MG63 (cell line): ENCODE data around the gene SYF2. TPM values are rescaled to one million over a fixed set of nuclear protein-coding genes. Genes with fewer than 3 reads are reported as not detected.
"Not testable (repeated sequence)": the region's sequence is repeated elsewhere in the genome, so short reads cannot be mapped to it uniquely, and the experiment has no call there.

Experiments
- DNase-seq: peaks from one replicate; pipeline ENCODE4 v3.0.0-alpha.2; 2020
- H3K27me3 ChIP-seq: fragments of 250-450 bp; sonication (Bioruptor Pico); 2 replicates; pipeline ENCODE4 v1.5.1; 2020; ENCODE audit warnings: mild to moderate bottlenecking, moderate library complexity
- H3K36me3 ChIP-seq: fragments of 250-450 bp; sonication (Bioruptor Pico); 2 replicates; pipeline ENCODE4 v1.5.1; 2020; ENCODE audit warnings: mild to moderate bottlenecking, moderate library complexity
- H3K4me3 ChIP-seq: fragments of 250-450 bp; sonication (Bioruptor Pico); 2 replicates; pipeline ENCODE4 v1.5.1; 2020; ENCODE audit warnings: mild to moderate bottlenecking, moderate library complexity
- H3K9me3 ChIP-seq: fragments of 250-450 bp; sonication (Bioruptor Pico); 2 replicates; pipeline ENCODE4 v1.5.1; 2020; ENCODE audit warnings: mild to moderate bottlenecking, moderate library complexity
- total RNA-seq: library from RNA; depleted of rRNA; stranded (reverse); fragments of >200 nt; shearing (Covaris generic); gene quantifications from 2 replicates; pipeline ENCODE4 v1.2.3, GENCODE V29; 2014; ENCODE audit warnings: low replicate concordance; rRNA removed

SYF2 gene
- 37.8 and 40.1 TPM in 2 replicates for total RNA-seq

DNA sequence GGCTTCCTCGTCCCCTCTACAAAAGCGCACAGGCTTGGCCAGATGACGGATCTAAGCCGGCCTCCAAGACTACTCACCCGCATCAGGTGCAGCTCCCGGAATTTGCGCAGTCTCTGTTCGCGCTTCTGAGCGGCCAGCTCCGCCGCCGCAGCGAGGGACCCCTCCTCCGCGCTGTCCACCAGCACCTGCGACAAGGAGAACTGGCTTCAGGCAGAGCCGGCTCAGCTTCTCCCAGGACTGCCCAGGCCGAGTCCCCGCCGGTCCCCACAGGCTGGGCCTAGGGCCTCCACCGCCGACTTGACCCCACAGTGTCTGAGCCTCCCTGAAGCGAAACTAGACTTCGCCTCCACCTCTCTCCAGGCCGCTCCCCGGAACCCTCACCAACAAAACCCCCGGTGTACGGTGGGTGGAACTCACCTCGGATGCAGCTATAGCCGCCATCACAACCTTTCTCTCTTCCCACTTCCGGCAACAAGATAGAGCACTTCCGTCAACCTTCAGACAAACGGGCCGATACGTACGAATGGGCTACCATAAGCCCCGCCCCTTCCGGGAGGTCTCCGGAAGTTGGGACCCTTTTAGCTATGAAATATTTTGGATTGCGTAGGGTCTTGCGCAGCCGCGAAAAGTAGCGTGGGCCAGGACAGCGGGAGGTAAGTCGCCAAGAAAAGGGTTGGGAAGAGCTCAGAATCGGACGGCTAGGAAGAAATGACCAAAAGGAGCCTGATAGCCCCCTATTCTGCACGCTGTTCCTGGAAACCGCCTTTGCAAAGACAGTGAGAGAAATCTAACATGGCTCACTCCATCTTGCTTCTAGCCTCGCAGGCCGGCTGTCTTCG, at the start of gene SYF2:
Gene SYF2 (minus strand): TSS at position 476 of the 839 bp plus-strand sequence. CDS start 35 bp downstream, at position 441.
- Histone ChIP-seq H3K9me3 (no peaks in the 10 kb centered on the region), H3K36me3 (peaks cover 47% of the 10 kb centered on the region), H3K4me3 (peak within 1 kb of the TSS; percentile 92), H3K27me3 (no peaks in the 10 kb centered on the region)
- DNase-seq = peak; percentile 91

DNA sequence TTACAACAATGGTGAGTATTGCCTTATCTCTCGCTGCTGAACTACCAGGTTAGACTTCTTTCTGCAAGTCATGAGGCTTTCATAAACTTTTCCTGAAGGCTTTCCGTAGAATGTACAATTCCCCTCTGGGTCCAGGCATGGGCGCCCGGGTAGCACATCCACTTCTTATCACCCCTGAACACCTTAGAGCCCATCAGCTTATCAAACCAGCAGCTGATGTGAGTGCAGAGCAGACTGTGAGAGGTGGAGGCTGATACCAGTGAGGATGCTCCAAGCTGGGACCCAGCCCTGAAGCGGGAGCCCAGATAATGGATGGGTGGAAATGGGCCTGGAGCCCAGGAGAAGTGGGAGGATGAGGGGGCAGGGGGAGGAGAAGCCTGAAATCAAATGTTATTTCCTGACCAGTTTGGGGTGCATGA, 47.4 kb upstream of the SYF2 start:
- H3K36me3 ChIP-seq, H3K9me3 ChIP-seq, H3K4me3 ChIP-seq, DNase-seq, H3K27me3 ChIP-seq: not testable (repeated sequence)

DNA sequence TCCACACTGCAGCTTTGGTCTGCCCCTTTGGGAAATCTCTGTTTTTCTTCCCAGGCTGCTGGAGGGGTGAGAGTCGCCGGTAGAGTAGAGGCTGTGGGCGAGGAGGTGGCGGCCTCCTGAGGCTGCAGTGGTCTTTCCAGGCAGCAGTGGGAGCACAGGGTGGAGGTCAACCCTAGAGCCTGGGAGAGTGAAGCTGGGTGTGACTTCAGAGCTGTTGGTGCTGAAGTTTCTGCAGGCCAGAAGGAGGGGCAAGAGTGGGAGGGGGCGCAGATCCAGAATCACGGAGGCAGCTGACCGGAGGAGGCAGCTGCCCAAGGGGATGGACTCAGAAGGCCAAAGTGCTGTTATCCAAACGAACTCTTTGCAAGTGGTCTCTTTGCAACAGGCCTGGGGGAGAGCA, 46.5 kb upstream of the SYF2 start:
- not testable (repeated sequence) for H3K36me3 ChIP-seq, H3K4me3 ChIP-seq

DNA sequence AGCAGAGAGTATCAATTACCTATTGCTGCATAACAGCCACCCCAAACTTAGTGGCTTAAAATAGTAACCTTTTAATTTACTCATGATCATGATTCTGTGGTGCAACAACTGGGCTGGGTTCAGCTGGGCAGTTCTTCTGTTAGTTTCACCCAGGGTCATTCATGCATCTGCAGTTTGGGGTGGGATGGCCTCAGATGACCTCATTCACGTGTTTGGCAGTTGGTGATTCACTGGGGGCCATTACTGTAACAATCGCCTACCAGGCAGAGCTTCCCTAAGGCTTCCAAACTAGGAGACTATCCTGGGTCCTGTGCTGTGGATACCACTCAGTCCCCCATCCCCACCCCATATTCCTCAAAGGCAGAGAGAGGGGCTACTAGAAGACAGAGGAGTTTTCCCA, 46.1 kb upstream of the SYF2 start:
- H3K9me3 ChIP-seq, H3K27me3 ChIP-seq, H3K4me3 ChIP-seq, H3K36me3 ChIP-seq: not testable (repeated sequence)
- peak; percentile 23 for DNase-seq

More for the DNA sequence above, 46.5 kb upstream of the SYF2 start:
- H3K27me3 ChIP-seq, H3K9me3 ChIP-seq, DNase-seq: not testable (repeated sequence)

DNA sequence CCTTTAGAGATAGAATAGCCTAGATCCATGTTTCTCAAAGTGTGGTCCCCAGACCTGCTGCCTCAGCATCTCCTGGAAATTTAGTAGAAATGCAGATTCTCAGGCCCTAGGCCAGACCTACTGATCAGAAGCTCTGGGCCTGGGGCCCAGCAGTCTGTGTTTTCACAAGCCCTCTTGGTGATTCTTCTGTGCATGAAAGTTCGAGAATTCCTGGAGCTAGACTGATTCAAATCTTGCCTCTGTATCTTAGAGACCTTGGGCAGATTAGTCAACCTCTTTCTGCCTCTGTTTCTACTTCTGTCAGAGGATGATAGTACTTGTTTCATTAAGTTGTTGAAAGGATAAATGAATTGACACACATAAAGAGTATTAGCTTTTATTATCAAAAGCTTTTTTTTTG, 45.0 kb upstream of the SYF2 start:
- H3K9me3 ChIP-seq, H3K27me3 ChIP-seq, DNase-seq, H3K4me3 ChIP-seq, H3K36me3 ChIP-seq: not testable (repeated sequence)

- not testable (repeated sequence) for DNase-seq, H3K27me3 ChIP-seq, H3K4me3 ChIP-seq, H3K36me3 ChIP-seq, H3K9me3 ChIP-seq
Measured at GRCh38 chr1:25275648-25276047, 43.3 kb upstream of the SYF2 start.

GRCh38 chr1:25272238-25272637, 39.9 kb upstream of the SYF2 start, which contains the start of gene RHD:
Gene RHD (plus strand): TSS chr1:25272509. CDS start chr1:25272548, 39 bp downstream.
- not testable (repeated sequence) for DNase-seq, H3K4me3 ChIP-seq, H3K36me3 ChIP-seq, H3K27me3 ChIP-seq, H3K9me3 ChIP-seq

GRCh38 chr1:25268143-25268760, 36.0 kb upstream of the SYF2 start:
- not testable (repeated sequence) for H3K27me3 ChIP-seq, H3K36me3 ChIP-seq, DNase-seq, H3K9me3 ChIP-seq
- peak overlapping the region; percentile 39 for H3K4me3 ChIP-seq

DNA sequence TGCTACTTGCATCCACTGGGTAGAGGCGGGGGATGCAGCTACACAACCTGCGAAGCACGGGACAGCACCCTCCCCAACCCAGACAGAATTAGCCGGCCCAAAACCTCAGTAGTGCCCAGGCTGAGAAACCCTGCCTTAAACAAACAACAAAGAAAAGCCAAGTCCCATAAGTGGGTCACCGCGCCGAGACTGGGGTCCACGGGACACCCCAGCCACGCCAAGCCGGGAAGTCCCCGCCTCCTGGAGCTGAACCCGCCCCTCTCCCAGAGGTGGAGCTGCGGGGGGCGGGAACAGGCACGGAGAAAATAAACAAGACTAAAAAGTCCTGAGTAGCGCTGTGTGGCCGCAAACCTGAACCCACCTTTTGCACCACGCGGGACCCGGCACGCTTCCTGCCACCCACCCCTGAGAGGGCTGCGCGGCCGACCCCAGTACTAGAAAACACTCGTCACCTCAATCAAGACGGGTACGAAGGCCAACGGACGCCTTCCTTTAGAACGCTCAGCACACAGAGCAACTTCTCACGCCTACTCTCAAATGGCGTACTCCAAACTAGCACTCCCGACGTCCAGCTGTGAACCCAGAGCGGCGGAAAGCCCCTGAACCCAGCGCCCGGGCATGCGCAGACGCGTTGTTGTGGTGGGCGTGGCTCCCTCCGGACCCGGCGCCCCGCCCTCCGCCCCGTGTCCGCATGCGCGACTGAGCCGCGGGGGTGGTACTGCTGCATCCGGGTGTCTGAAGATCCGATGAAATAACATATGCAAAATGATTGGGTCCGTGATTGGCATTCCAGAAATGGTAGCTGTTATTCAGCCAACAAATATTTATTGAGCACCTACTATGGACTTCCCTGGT, 35.2 kb upstream of the SYF2 start:
- not testable (repeated sequence) for H3K27me3 ChIP-seq, H3K9me3 ChIP-seq, H3K36me3 ChIP-seq
- peak; percentile 81 for DNase-seq
- H3K4me3 ChIP-seq = peak overlapping the region; percentile 39

DNA sequence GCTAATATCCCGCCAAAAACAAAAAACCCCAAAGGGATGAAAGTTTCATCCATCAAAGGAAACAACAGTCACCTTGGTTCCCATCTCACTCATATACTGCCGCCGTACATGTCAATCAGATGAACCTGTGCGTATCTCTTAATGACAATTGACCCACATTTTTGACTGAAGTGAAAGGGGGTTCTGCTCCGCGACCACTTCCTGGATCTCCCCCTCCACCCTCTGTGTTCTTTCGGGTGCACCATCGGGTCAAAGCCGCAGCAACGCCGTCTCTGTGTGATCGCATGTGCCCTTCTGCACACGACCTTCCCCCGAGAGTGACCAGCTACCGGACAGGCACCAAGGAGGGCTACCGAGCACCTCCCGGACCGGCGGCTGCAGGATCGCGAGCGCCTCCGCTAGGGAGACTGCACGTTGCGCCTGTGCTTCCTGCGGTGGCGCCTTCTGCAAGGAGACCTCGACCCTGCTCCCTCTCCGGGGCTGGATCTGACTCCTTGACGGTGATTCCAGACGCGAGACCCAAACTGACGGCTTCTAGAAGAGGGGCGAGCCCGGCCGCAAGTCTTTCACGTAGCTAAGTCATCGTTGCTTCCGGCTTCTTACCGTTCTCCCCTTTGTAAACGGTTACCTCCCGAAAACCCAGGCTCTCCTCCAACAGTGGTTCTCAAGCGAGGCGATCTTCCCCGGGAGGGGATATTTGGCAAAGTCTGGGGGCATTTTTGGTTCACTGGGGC, 34.4 kb upstream of the SYF2 start:
- not testable (repeated sequence) for H3K9me3 ChIP-seq, H3K27me3 ChIP-seq, H3K36me3 ChIP-seq
- H3K4me3 ChIP-seq = peak overlapping the region; percentile 53
- DNase-seq = peak; percentile 45

DNA sequence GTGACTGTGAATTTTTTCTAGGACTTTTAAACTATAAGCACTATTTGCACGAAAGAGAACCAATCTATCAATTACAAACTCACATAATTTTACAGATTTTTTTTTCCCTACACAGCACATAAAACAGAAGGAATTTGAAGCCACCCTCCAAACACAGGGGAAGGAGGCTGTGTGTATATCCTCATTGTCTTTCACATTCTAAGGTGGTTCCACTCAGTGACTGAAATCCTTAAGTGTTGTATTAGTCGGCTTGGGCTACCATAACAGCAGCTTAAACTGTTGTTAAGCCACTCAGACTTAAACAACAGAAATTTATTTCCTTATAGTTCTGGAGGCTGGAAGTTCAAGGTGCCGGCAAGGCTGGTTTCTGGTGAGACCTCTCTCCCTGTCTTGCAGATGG, 28.0 kb upstream of the SYF2 start:
- not testable (repeated sequence) for DNase-seq, H3K27me3 ChIP-seq, H3K9me3 ChIP-seq, H3K36me3 ChIP-seq, H3K4me3 ChIP-seq

- H3K9me3 ChIP-seq, DNase-seq, H3K4me3 ChIP-seq: not testable (repeated sequence)
Measured at GRCh38 chr1:25259813-25260212, 27.5 kb upstream of the SYF2 start.

DNA sequence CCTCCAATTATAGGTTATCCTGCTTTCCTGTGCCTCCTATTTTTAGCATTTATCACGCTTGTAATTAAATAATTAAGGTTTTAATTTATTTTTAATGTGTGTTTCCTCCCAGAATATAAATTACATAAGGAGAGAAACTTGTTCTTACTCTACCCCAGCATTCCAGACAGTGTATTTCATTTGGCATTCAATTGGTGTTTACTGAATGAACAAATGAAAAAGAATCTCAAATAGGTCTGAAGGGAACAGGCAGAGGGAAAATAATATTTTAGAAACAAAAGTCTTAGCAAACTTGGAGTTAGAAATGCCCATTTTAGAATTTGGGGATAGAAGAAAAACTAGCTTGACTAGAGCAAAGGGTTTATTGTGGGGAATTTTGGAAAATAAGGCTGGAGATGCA, 24.9 kb upstream of the SYF2 start:
- Histone ChIP-seq H3K4me3 (no peak overlapping the region), H3K36me3 (no peaks in the 10 kb centered on the region; the same call in 1 of the 2 replicates), H3K9me3 (no peaks in the 10 kb centered on the region), H3K27me3 (no peaks in the 10 kb centered on the region)
- DNase-seq = no peak

More at GRCh38 chr1:25259813-25260212, 27.5 kb upstream of the SYF2 start:
- not testable (repeated sequence) for H3K36me3 ChIP-seq, H3K27me3 ChIP-seq

GRCh38 chr1:25256578-25256965, 24.3 kb upstream of the SYF2 start:
- no peaks in the 10 kb centered on the region for H3K36me3 ChIP-seq
- H3K4me3 ChIP-seq = no peak overlapping the region
- no peaks in the 10 kb centered on the region for H3K27me3 ChIP-seq
- H3K9me3 ChIP-seq = no peaks in the 10 kb centered on the region
- DNase-seq = peak; percentile 78

DNA sequence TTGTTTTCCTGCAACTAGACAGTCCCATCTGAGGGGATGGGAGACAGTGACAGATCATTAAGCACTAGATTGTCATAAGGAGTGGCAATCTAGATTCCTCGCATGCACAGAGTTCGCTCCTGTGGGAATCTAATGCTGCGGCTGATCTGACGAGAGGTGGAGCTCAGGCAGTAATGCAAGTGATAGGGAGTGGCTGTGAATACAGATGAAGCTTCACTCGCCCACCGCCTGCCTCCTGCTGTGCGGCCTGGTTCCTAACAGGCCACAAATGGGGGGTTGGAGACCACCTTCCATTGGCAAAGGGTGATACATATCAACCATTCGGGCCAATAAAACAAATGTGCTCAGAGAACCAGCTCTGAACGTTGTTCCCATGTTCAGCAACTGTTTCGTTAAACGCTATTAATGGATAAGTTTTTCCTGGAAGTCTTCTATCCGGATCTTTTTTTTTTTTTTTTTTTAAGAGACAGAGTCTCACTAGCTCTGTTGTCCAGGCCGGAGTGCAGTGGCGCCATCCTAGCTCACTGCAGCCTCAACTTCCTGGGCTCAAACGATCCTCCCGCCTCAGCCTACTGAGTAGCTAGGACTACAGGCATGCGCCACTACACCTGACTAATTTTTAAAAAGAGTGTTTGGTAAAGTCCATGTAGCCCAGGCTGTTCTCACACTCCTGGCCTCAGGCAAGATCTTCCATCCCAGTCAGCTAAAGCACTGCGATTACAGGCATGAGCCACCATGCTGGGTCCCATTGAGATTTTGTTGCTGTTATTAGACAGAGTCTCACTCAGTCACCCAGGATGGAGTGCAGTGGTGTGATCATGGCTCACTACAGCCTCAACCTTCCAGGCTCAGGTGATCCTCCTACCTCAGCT, 23.6 kb upstream of the SYF2 start:
- Histone ChIP-seq H3K4me3 (no peak overlapping the region), H3K27me3 (no peaks in the 10 kb centered on the region), H3K36me3 (no peaks in the 10 kb centered on the region), H3K9me3 (no peaks in the 10 kb centered on the region)
- DNase-seq = no peak

GRCh38 chr1:25253911-25254310, 21.6 kb upstream of the SYF2 start:
- H3K27me3 ChIP-seq = no peaks in the 10 kb centered on the region
- no peaks in the 10 kb centered on the region for H3K36me3 ChIP-seq
- no peak overlapping the region for H3K4me3 ChIP-seq
- H3K9me3 ChIP-seq = no peaks in the 10 kb centered on the region
- DNase-seq = no peak
